ENCODE results near the gene EFEMP1. TPM values are rescaled to one million over a fixed set of nuclear protein-coding genes. Genes with fewer than 3 reads are reported as not detected.
"Not testable (repeated sequence)": the region's sequence is repeated elsewhere in the genome, so short reads cannot be mapped to it uniquely, and the experiment has no call there.

Gene EFEMP1
- polyA plus RNA-seq, 3 donors = not detected

DNA sequence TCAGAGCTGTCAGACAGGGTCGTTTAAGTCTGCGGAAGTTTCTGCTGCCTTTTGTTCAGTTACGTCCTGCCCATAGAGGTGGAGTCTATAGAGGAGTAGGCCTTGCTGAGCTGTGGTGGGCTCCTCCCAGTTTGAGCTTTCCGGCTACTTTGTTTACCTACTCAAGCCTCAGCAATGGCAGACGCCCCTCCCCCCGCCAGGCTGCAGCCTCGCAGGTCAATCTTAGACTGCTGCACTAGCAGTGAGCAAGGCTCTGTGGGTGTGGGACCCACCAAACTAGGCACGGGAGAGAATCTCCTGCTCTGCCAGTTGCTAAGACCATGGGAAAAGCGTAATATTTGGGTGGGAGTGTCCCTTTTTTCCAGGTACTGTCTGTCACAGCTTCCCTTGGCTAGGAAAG lies 86.5 kb downstream of the EFEMP1 start:
- DNase-seq = no peak
- Histone ChIP-seq H3K9me3 (replicated peaks in 1 of 2; ENCODE audit: control insufficient read depth in 1 of 2, insufficient read depth in 1 of 2, low read length in 2 of 2) (peaks cover 0 to 12% of the 10 kb centered on the region in 2 donors), H3K9ac (ENCODE audit: insufficient read depth, low read length, poor library complexity, severe bottlenecking) (no peak overlapping the region), H3K27ac (ENCODE audit: low read depth in 1 of 2, low read length in 2 of 2) (no peak overlapping the region), H3K4me2 (replicated peaks; ENCODE audit: extremely low read depth, low read length, poor library complexity, severe bottlenecking) (no peak overlapping the region), H3K27me3 (ENCODE audit: control insufficient read depth in 2 of 2, insufficient read depth in 2 of 2, low read length in 2 of 2) (no peaks in the 10 kb centered on the region), H3K36me3 (replicated peaks in 1 of 2; ENCODE audit: control insufficient read depth in 1 of 2, insufficient read depth in 2 of 2, low read length in 2 of 2) (no peaks in the 10 kb centered on the region), H3K79me2 (ENCODE audit: insufficient read depth, low read length) (no peaks in the 10 kb centered on the region), H2AFZ (ENCODE audit: insufficient read depth, low read depth, low read length, poor library complexity, severe bottlenecking) (no peak overlapping the region), H3K4me3 (replicated peaks in 1 of 3; ENCODE audit: low read depth in 2 of 3, low read length in 3 of 3) (no peak overlapping the region), H4K20me1 (ENCODE audit: insufficient read depth, low read length) (no peaks in the 10 kb centered on the region), H3K4me1 (ENCODE audit: control insufficient read depth in 1 of 2, insufficient read depth in 2 of 2, low read length in 2 of 2) (no peaks in the 10 kb centered on the region)
- Mint-ChIP-seq H3K4me3 (no peak overlapping the region), H3K27ac (no peak overlapping the region), H3K36me3 (no peaks in the 10 kb centered on the region), H3K4me1 (no peaks in the 10 kb centered on the region), H3K9me3 (peaks cover 0 to 14% (median 8%) of the 10 kb centered on the region in 7 donors), H3K27me3 (ENCODE audit: low read depth in 3 of 3) (peaks cover 0 to 3% (median 2%) of the 10 kb centered on the region in 3 donors)
- WGBS (ENCODE audit: insufficient coverage) = 58% methylated on average over 5 of the region's 9 CpGs
- TF ChIP-seq, protein P1, sequence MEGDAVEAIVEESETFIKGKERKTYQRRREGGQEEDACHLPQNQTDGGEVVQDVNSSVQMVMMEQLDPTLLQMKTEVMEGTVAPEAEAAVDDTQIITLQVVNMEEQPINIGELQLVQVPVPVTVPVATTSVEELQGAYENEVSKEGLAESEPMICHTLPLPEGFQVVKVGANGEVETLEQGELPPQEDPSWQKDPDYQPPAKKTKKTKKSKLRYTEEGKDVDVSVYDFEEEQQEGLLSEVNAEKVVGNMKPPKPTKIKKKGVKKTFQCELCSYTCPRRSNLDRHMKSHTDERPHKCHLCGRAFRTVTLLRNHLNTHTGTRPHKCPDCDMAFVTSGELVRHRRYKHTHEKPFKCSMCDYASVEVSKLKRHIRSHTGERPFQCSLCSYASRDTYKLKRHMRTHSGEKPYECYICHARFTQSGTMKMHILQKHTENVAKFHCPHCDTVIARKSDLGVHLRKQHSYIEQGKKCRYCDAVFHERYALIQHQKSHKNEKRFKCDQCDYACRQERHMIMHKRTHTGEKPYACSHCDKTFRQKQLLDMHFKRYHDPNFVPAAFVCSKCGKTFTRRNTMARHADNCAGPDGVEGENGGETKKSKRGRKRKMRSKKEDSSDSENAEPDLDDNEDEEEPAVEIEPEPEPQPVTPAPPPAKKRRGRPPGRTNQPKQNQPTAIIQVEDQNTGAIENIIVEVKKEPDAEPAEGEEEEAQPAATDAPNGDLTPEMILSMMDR (IDR thresholded peaks at IDR 0.05) = no peak
- intact Hi-C loops (cut with micrococcal nuclease) = no loop called here

DNA sequence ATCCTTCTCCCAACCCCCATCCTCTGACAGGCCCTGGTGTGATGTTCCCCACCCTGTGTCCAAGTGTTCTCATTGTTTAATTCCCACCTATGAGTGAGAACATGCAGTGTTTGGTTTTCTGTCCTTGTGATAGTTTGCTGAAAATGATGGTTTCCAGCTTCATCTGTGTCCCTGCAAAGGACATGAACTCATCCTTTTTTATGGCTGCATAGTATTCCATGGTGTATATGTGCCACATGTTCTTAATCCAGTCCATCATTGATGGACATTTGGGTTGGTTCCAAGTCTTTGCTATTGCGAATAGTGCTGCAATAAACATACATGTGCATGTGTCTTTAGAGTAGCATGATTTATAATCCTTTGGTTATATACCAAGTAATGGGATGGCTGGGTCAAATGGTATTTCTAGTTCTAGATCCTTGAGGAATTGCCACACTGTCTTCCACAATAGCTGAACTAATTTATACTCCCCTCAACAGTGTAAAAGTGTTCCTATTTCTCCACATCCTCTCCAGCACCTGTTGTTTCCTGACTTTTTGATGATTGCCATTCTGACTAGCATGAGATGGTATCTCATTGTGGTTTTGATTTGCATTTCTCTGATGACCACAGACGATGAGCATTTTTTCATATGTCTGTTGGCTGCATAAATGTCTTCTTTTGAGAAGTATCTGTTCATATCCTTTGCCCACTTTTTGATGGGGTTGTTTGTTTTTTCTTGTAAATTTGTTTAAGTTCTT lies 91.7 kb downstream of the EFEMP1 start:
- H3K27me3 ChIP-seq (ENCODE audit: control insufficient read depth in 2 of 2, insufficient read depth in 2 of 2, low read length in 2 of 2); H3K4me1 ChIP-seq (ENCODE audit: control insufficient read depth in 1 of 2, insufficient read depth in 2 of 2, low read length in 2 of 2); H3K27me3 Mint-ChIP-seq (ENCODE audit: low read depth in 3 of 3); H3K4me2 ChIP-seq (replicated peaks; ENCODE audit: extremely low read depth, low read length, poor library complexity, severe bottlenecking); H3K9ac ChIP-seq (ENCODE audit: insufficient read depth, low read length, poor library complexity, severe bottlenecking); H2AFZ ChIP-seq (ENCODE audit: insufficient read depth, low read depth, low read length, poor library complexity, severe bottlenecking); H3K4me3 ChIP-seq (replicated peaks in 1 of 3; ENCODE audit: low read depth in 2 of 3, low read length in 3 of 3); H3K4me3 Mint-ChIP-seq; DNase-seq; H3K36me3 ChIP-seq (replicated peaks in 1 of 2; ENCODE audit: control insufficient read depth in 1 of 2, insufficient read depth in 2 of 2, low read length in 2 of 2); H4K20me1 ChIP-seq (ENCODE audit: insufficient read depth, low read length); intact Hi-C loops (cut with micrococcal nuclease); H3K36me3 Mint-ChIP-seq; H3K9me3 ChIP-seq (replicated peaks in 1 of 2; ENCODE audit: control insufficient read depth in 1 of 2, insufficient read depth in 1 of 2, low read length in 2 of 2); H3K27ac ChIP-seq (ENCODE audit: low read depth in 1 of 2, low read length in 2 of 2); H3K27ac Mint-ChIP-seq; H3K4me1 Mint-ChIP-seq; H3K79me2 ChIP-seq (ENCODE audit: insufficient read depth, low read length): not testable (repeated sequence)
- peaks cover 0 to 14% (median 3%) of the 10 kb centered on the region in 7 donors for H3K9me3 Mint-ChIP-seq
- no CpG with 5 or more reads among the region's 2 CpGs for WGBS (ENCODE audit: insufficient coverage)

Data from CD14-positive monocyte (primary cell).